Myometrial cell (primary cell): ENCODE measurements around the gene STOX1. TPM values are rescaled to one million over a fixed set of nuclear protein-coding genes. Genes with fewer than 3 reads are reported as not detected.

Source experiments
- total RNA-seq: library from RNA; depleted of rRNA; stranded (reverse); fragments of >200 nt; gene quantifications from 2 replicates; pipeline ENCODE4 v1.2.3, GENCODE V29; 2015

The STOX1 gene, protein sequence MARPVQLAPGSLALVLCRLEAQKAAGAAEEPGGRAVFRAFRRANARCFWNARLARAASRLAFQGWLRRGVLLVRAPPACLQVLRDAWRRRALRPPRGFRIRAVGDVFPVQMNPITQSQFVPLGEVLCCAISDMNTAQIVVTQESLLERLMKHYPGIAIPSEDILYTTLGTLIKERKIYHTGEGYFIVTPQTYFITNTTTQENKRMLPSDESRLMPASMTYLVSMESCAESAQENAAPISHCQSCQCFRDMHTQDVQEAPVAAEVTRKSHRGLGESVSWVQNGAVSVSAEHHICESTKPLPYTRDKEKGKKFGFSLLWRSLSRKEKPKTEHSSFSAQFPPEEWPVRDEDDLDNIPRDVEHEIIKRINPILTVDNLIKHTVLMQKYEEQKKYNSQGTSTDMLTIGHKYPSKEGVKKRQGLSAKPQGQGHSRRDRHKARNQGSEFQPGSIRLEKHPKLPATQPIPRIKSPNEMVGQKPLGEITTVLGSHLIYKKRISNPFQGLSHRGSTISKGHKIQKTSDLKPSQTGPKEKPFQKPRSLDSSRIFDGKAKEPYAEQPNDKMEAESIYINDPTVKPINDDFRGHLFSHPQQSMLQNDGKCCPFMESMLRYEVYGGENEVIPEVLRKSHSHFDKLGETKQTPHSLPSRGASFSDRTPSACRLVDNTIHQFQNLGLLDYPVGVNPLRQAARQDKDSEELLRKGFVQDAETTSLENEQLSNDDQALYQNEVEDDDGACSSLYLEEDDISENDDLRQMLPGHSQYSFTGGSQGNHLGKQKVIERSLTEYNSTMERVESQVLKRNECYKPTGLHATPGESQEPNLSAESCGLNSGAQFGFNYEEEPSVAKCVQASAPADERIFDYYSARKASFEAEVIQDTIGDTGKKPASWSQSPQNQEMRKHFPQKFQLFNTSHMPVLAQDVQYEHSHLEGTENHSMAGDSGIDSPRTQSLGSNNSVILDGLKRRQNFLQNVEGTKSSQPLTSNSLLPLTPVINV
- not detected in 2 replicates for total RNA-seq

DNA sequence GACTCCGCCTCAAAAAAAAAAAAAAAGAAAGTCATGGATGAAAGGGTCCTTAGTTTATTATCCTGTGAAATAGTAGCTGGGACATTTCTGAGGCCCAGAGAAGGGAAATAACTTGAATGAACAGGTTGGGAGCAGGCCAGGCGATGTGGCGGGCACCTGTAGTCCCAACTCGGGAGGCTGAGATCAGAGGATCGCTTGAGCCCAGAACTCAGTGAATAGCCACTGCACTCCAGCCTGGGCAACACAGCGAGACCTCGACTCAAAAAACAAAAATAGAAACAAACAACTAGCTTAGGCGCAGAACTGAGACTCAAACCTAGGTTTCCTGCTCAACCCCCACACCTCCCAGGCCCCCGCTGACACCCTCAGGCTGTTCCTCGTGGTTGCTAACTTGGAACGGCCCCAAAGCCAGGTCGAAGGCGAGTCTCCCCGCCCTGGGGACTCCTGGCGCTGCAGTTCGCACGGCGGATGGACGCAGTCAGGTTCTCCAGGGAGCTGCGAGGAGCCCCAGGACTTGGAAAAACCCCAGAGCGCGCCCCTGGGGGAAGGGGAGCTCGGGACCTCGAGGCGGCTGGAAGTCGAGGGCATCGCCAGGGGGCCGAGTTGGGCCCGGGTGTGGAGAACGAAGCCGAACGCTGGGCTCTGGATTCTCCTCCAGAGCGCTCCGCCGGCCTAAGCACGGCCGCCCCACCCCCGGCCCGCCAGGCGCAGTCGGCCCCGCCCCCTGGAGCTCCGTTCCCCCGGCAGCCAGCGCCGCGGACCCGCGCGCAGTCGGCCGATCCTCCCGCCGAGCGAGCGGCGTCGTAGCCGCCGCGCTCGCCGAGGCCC, at the start of gene STOX1:
Gene STOX1, plus strand, starts transcription at position 768 of the 828 bp plus-strand sequence. CDS start 93 bp downstream, outside the sequence.

DNA sequence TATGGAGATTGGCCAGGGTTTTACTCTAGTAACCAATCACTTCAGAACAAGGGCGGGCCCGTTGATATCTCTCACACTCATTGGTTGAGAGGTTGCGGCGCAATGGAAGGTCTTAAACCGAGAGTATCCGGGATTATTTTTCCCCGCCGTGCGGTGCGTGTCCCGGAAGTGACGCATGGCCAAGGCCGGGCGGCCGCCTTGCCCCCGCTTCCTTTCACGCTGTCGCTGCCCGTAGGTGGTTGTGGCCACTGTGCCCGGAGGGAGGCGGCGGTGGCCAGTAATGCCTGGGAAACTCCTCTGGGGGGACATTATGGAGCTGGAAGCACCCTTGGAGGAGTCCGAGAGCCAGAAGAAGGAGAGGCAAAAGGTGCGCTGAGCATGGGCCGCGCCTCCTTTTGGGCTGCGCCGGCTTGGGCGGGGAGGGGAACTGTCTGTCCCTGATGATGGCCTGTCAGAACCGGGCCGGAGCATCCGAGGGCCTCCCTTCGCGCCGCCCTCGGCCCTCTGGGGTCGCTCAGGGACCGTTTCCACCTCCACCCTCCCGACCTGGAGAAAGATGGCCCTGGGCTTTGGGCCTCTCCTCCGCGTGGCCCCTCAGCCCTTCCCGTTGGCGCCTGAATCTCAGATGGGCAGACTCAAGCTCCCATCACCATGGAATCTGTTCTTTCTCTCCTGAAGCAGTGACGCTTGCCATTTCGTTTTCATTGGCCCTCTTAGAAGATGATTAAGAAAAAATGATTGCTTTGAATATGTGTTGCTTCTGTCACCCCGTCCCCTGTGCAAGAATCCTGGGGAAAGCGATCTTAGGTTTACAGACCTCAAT, 74.0 kb downstream of the STOX1 start, which contains the start of gene DDX50:
Gene DDX50, plus strand, starts transcription at position 211 of the 823 bp plus-strand sequence. Its CDS starts 70 bp downstream, at position 281.

Other genes starting within 250 kb of the STOX1 start
- 19.6 and 32.4 TPM in 2 replicates for gene CCAR1, start 106.3 kb upstream of the STOX1 start, total RNA-seq
- gene DDX50, start 73.8 kb downstream of the STOX1 start, total RNA-seq = 54.8 and 83.3 TPM in 2 replicates
- gene DDX21, start 128.6 kb downstream of the STOX1 start, total RNA-seq = 45.6 and 59.4 TPM in 2 replicates
- gene KIFBP, start 161.3 kb downstream of the STOX1 start, total RNA-seq = 48.4 and 56.2 TPM in 2 replicates